SK-N-SH (cell line): ENCODE results near the gene TBC1D10B.

Experiments used
- EP300 ChIP-seq, 2 experiments: IDR thresholded peaks; 2 replicates each; pipeline versions ENCODE4 v1.4.0 to v1.6.1; 2012; ENCODE audit warnings: borderline replicate concordance in 1 of 2, low read depth in 1 of 2, low read length in 1 of 2
- FOSL2 ChIP-seq: IDR thresholded peaks from 2 replicates; pipeline ENCODE4 v1.4.0; 2012; ENCODE audit warnings: low read depth, mild to moderate bottlenecking, moderate library complexity, borderline replicate concordance
- GABPA ChIP-seq: IDR thresholded peaks from 2 replicates; pipeline ENCODE4 v1.4.0; 2012; ENCODE audit warnings: low read depth, mild to moderate bottlenecking
- JUND ChIP-seq: IDR thresholded peaks from 2 replicates; pipeline ENCODE4 v1.4.0; 2012
- NRF1 ChIP-seq: IDR thresholded peaks from 2 replicates; pipeline ENCODE4 v1.6.1; 2012; ENCODE audit warnings: low read depth, mild to moderate bottlenecking, low read length
- POLR2AphosphoS5 ChIP-seq: IDR thresholded peaks from 2 replicates; pipeline ENCODE4 v1.6.1; 2012; ENCODE audit warnings: low read depth, low read length
- RXRA ChIP-seq: IDR thresholded peaks from 2 replicates; pipeline ENCODE4 v1.4.0; 2012; ENCODE audit warnings: low read depth, mild to moderate bottlenecking, borderline replicate concordance
- TAF1 ChIP-seq: IDR thresholded peaks from 2 replicates; pipeline ENCODE4 v1.6.1; 2012; ENCODE audit warnings: low read depth, mild to moderate bottlenecking, low read length, moderate library complexity, borderline replicate concordance
- YY1 ChIP-seq: IDR thresholded peaks from 2 replicates; pipeline ENCODE4 v1.4.0; 2012; ENCODE audit warnings: low read depth, mild to moderate bottlenecking
- TF ChIP-seq, protein P1 (sequence below): fragments of 200-600 bp; sonication (generic); IDR thresholded peaks from 2 replicates; pipeline ENCODE4 v1.6.1; 2017; ENCODE audit warnings: antibody characterized with exemption, mild to moderate bottlenecking, moderate library complexity
- TF ChIP-seq, protein P2 (sequence below): IDR thresholded peaks from 2 replicates; pipeline ENCODE4 v1.4.0; 2012; ENCODE audit warnings: low read depth
- TF ChIP-seq, protein P3 (sequence below): IDR thresholded peaks from 2 replicates; pipeline ENCODE4 v1.4.0; 2012; ENCODE audit warnings: low read depth, borderline replicate concordance
- TF ChIP-seq, protein P4 (sequence below): IDR thresholded peaks from 2 replicates; pipeline ENCODE4 v1.6.1; 2012; ENCODE audit warnings: mild to moderate bottlenecking, low read depth, low read length, moderate library complexity

DNA sequence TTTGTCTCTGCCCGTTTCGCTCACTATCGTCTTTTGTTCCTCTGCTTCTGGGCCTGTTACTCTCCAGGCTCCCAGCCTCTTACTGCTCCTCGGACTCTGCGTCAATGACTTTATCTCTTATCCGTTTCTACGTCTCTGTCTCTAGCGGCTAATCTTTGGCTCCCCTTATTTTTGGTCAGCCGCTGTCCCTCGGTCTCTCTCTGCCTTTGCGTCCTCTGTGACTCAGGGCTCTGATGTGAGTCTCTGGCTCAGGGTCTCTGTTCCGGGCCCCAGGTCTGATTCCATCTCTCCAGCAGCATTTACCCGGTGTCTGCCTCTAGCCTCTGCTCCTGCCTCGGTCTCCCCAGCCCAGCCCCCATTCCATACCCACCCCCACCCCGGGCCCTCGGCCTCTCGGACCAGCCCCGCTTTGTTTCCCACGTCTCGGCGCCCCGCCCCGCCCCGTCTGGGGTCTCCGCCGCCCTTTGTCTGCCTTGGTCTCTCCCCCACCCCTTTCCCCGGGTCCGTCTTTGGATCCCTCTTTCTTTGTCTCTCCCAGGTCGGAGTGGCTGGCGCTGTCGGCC, 24.4 kb upstream of the TBC1D10B start:
- TF ChIP-seq EP300 (IDR thresholded peaks at IDR 0.05; ENCODE audit: borderline replicate concordance in 1 of 2, low read depth in 1 of 2, low read length in 1 of 2): no peak
- TF ChIP-seq, protein P1, sequence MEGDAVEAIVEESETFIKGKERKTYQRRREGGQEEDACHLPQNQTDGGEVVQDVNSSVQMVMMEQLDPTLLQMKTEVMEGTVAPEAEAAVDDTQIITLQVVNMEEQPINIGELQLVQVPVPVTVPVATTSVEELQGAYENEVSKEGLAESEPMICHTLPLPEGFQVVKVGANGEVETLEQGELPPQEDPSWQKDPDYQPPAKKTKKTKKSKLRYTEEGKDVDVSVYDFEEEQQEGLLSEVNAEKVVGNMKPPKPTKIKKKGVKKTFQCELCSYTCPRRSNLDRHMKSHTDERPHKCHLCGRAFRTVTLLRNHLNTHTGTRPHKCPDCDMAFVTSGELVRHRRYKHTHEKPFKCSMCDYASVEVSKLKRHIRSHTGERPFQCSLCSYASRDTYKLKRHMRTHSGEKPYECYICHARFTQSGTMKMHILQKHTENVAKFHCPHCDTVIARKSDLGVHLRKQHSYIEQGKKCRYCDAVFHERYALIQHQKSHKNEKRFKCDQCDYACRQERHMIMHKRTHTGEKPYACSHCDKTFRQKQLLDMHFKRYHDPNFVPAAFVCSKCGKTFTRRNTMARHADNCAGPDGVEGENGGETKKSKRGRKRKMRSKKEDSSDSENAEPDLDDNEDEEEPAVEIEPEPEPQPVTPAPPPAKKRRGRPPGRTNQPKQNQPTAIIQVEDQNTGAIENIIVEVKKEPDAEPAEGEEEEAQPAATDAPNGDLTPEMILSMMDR: no peak
- no peak for TF ChIP-seq NRF1
- no peak; the same call in 1 of the 2 replicates for TF ChIP-seq POLR2AphosphoS5
- TF ChIP-seq, protein P2, sequence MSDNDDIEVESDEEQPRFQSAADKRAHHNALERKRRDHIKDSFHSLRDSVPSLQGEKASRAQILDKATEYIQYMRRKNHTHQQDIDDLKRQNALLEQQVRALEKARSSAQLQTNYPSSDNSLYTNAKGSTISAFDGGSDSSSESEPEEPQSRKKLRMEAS: no peak
- no peak for TF ChIP-seq FOSL2
- TF ChIP-seq, protein P3, sequence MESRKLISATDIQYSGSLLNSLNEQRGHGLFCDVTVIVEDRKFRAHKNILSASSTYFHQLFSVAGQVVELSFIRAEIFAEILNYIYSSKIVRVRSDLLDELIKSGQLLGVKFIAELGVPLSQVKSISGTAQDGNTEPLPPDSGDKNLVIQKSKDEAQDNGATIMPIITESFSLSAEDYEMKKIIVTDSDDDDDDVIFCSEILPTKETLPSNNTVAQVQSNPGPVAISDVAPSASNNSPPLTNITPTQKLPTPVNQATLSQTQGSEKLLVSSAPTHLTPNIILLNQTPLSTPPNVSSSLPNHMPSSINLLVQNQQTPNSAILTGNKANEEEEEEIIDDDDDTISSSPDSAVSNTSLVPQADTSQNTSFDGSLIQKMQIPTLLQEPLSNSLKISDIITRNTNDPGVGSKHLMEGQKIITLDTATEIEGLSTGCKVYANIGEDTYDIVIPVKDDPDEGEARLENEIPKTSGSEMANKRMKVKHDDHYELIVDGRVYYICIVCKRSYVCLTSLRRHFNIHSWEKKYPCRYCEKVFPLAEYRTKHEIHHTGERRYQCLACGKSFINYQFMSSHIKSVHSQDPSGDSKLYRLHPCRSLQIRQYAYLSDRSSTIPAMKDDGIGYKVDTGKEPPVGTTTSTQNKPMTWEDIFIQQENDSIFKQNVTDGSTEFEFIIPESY: no peak
- TF ChIP-seq, protein P4, sequence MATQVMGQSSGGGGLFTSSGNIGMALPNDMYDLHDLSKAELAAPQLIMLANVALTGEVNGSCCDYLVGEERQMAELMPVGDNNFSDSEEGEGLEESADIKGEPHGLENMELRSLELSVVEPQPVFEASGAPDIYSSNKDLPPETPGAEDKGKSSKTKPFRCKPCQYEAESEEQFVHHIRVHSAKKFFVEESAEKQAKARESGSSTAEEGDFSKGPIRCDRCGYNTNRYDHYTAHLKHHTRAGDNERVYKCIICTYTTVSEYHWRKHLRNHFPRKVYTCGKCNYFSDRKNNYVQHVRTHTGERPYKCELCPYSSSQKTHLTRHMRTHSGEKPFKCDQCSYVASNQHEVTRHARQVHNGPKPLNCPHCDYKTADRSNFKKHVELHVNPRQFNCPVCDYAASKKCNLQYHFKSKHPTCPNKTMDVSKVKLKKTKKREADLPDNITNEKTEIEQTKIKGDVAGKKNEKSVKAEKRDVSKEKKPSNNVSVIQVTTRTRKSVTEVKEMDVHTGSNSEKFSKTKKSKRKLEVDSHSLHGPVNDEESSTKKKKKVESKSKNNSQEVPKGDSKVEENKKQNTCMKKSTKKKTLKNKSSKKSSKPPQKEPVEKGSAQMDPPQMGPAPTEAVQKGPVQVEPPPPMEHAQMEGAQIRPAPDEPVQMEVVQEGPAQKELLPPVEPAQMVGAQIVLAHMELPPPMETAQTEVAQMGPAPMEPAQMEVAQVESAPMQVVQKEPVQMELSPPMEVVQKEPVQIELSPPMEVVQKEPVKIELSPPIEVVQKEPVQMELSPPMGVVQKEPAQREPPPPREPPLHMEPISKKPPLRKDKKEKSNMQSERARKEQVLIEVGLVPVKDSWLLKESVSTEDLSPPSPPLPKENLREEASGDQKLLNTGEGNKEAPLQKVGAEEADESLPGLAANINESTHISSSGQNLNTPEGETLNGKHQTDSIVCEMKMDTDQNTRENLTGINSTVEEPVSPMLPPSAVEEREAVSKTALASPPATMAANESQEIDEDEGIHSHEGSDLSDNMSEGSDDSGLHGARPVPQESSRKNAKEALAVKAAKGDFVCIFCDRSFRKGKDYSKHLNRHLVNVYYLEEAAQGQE: no peak
- TF ChIP-seq TAF1: no peak
- no peak for TF ChIP-seq YY1
- no peak for TF ChIP-seq JUND
- TF ChIP-seq GABPA: no peak
- TF ChIP-seq RXRA: no peak
